ENCODE measurements around the gene GNAL.

GRCh38 chr18:11669271-11669947 is 19.7 kb upstream of the GNAL start:
- TF ChIP-seq, protein P1, sequence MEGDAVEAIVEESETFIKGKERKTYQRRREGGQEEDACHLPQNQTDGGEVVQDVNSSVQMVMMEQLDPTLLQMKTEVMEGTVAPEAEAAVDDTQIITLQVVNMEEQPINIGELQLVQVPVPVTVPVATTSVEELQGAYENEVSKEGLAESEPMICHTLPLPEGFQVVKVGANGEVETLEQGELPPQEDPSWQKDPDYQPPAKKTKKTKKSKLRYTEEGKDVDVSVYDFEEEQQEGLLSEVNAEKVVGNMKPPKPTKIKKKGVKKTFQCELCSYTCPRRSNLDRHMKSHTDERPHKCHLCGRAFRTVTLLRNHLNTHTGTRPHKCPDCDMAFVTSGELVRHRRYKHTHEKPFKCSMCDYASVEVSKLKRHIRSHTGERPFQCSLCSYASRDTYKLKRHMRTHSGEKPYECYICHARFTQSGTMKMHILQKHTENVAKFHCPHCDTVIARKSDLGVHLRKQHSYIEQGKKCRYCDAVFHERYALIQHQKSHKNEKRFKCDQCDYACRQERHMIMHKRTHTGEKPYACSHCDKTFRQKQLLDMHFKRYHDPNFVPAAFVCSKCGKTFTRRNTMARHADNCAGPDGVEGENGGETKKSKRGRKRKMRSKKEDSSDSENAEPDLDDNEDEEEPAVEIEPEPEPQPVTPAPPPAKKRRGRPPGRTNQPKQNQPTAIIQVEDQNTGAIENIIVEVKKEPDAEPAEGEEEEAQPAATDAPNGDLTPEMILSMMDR (IDR thresholded peaks at IDR 0.05) = no peak
- TF ChIP-seq POLR2A (IDR thresholded peaks at IDR 0.05) = no peak

All from heart left ventricle (tissue), 13 donors.